Measurements from ENCODE around the gene IDE. TPM values are rescaled to one million over a fixed set of nuclear protein-coding genes. Genes with fewer than 3 reads are reported as not detected.
A peak's percentile ranks its signal among the peaks of the same experiment; 100 is the strongest.
"Not testable (repeated sequence)": the region's sequence is repeated elsewhere in the genome, so short reads cannot be mapped to it uniquely, and the experiment has no call there.

IDE gene
- polyA plus RNA-seq, 3 donors from 2014 or later = 8.3 to 18.2 (median 14.1) TPM

- Mint-ChIP-seq H3K27ac (no peak overlapping the region), H3K4me3 (no peak overlapping the region), H3K9me3 (no peaks in the 10 kb centered on the region), H3K36me3 (peaks cover 24 to 49% (median 32%) of the 10 kb centered on the region in 3 donors), H3K27me3 (ENCODE audit: low read depth in 3 of 3) (peaks cover 0 to 1% (median 0%) of the 10 kb centered on the region in 3 donors), H3K4me1 (no peaks in the 10 kb centered on the region)
- no peak for DNase-seq
These were observed 123.0 kb downstream of the IDE start for GRCh38 chr10:92450896-92451295.

- Mint-ChIP-seq H3K4me1 (no peaks in the 10 kb centered on the region), H3K4me3 (no peak overlapping the region), H3K36me3 (no peaks in the 10 kb centered on the region), H3K27ac (no peak overlapping the region), H3K27me3 (ENCODE audit: low read depth in 3 of 3) (no peaks in the 10 kb centered on the region), H3K9me3 (no peaks in the 10 kb centered on the region)
- no peak for DNase-seq
These were observed 133.3 kb downstream of the IDE start for GRCh38 chr10:92440578-92440977.

GRCh38 chr10:92438220-92438619, 135.7 kb downstream of the IDE start:
- Mint-ChIP-seq H3K27ac (no peak overlapping the region), H3K9me3 (no peaks in the 10 kb centered on the region), H3K36me3 (no peaks in the 10 kb centered on the region), H3K4me1 (no peaks in the 10 kb centered on the region), H3K4me3 (no peak overlapping the region), H3K27me3 (ENCODE audit: low read depth in 3 of 3) (no peaks in the 10 kb centered on the region)
- DNase-seq = no peak

DNA sequence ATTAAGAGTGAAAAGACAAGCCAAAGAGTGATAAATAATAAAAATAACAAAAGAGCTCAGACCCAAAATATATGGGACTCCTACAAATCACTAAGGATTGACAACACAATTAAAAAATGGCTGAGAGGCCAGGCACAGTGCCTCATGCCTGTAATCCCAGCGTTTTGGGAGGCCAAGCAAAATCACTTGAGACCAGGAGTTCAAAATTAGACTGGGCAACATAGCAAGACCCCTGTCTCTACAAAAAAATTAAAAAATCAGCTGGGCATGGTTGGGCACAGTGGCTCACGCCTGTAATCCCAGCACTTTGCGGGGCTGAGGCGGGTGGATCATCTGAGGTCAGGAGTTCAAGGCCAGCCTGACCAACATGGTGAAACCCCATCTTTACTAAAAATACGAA, 137.3 kb downstream of the IDE start:
- DNase-seq = no peak
- Mint-ChIP-seq H3K27ac (no peak overlapping the region), H3K9me3 (no peaks in the 10 kb centered on the region), H3K4me3 (no peak overlapping the region), H3K27me3 (ENCODE audit: low read depth in 3 of 3) (peaks cover 0 to 3% (median 0%) of the 10 kb centered on the region in 3 donors), H3K36me3 (no peaks in the 10 kb centered on the region), H3K4me1 (no peaks in the 10 kb centered on the region)

DNA sequence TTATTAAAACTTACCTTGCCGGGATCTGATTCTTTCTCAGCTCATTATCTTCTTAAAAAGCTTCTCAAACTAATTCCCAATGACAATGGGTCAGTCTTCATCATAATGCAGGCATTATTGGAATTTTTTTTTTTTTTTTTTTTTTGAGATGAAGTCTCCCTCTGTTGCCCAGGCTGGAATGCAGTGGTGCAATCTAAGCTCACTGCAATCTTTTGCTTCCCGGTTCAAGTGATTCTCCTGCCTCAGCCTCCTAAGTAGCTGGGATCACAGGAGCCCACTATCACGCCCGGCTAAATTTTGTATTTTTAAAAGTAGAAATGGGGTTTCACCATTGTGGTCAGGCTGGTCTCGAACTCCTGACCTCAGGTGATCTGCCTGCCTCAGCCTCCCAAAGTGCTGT, 137.8 kb downstream of the IDE start:
- DNase-seq; H3K27ac Mint-ChIP-seq; H3K4me3 Mint-ChIP-seq; H3K4me1 Mint-ChIP-seq; H3K9me3 Mint-ChIP-seq; H3K36me3 Mint-ChIP-seq; H3K27me3 Mint-ChIP-seq (ENCODE audit: low read depth in 3 of 3): not testable (repeated sequence)

- Mint-ChIP-seq H3K4me1 (no peaks in the 10 kb centered on the region), H3K27me3 (ENCODE audit: low read depth in 3 of 3) (peaks cover 0 to 3% (median 0%) of the 10 kb centered on the region in 3 donors), H3K36me3 (no peaks in the 10 kb centered on the region)
These were observed 139.5 kb downstream of the IDE start for GRCh38 chr10:92434385-92434784.

DNA sequence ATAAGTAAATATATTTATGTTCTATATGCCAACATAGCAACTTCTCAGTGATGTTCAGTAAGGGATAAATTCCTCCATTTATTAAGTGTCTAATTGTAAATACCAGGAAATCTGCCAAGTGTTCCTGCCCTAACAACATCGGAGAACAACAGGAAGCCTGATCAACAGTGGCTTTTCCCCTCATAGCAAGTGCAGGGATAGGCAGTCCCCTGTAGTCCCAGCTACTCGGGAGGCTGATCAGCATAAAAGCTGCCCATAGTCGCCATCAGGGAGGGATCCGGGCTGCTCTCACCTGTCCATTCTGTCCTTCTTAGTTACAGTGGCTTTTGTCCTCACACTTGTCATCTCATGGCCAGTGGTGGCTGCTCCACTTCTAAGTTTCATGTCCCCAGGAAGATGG, 141.3 kb downstream of the IDE start:
- no peaks in the 10 kb centered on the region for H3K9me3 Mint-ChIP-seq
- peaks cover 0 to 3% (median 0%) of the 10 kb centered on the region in 3 donors for H3K27me3 Mint-ChIP-seq (ENCODE audit: low read depth in 3 of 3)
- no peaks in the 10 kb centered on the region for H3K36me3 Mint-ChIP-seq
- no peaks in the 10 kb centered on the region for H3K4me1 Mint-ChIP-seq
- no peak overlapping the region for H3K27ac Mint-ChIP-seq
- no peak for DNase-seq
- H3K4me3 Mint-ChIP-seq = no peak overlapping the region

More at GRCh38 chr10:92434385-92434784, 139.5 kb downstream of the IDE start:
- Mint-ChIP-seq H3K27ac (no peak overlapping the region), H3K4me3 (no peak overlapping the region), H3K9me3 (no peaks in the 10 kb centered on the region)
- DNase-seq = no peak

- no peak for DNase-seq
- Mint-ChIP-seq H3K4me1 (no peaks in the 10 kb centered on the region), H3K27me3 (ENCODE audit: low read depth in 3 of 3) (peaks cover 0 to 3% (median 0%) of the 10 kb centered on the region in 3 donors), H3K4me3 (no peak overlapping the region), H3K36me3 (no peaks in the 10 kb centered on the region), H3K9me3 (no peaks in the 10 kb centered on the region), H3K27ac (no peak overlapping the region)
These were observed 143.8 kb downstream of the IDE start for GRCh38 chr10:92430103-92430502.

DNA sequence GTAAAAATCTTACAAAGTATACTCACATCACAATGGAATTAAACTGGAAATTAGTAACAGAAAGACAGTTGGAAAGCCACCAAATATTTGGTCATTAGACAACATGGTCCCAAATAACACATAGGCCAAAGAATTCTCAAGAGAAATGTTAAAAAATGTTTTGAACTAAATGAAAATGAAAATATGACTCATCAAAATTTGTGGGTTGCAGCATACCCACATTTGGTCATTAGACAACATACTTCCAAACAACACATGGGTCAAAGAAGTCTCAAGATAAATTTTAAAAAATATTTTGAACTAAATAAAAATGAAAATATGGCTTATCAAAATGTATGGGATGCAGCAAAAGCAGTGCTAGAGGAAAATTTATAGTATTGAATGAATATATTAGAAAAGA, 152.3 kb downstream of the IDE start:
- peaks cover 2 to 7% (median 4%) of the 10 kb centered on the region in 3 donors for H3K27me3 Mint-ChIP-seq (ENCODE audit: low read depth in 3 of 3)
- peaks cover 0 to 8% of the 10 kb centered on the region in 2 donors for H3K4me1 Mint-ChIP-seq
- H3K4me3 Mint-ChIP-seq = peak overlapping the region in 1 of 5 donors; percentile 20
- H3K9me3 Mint-ChIP-seq = peaks cover 0 to 2% (median 0%) of the 10 kb centered on the region in 6 donors
- DNase-seq = no peak
- H3K27ac Mint-ChIP-seq = no peak overlapping the region
- H3K36me3 Mint-ChIP-seq = no peaks in the 10 kb centered on the region

DNA sequence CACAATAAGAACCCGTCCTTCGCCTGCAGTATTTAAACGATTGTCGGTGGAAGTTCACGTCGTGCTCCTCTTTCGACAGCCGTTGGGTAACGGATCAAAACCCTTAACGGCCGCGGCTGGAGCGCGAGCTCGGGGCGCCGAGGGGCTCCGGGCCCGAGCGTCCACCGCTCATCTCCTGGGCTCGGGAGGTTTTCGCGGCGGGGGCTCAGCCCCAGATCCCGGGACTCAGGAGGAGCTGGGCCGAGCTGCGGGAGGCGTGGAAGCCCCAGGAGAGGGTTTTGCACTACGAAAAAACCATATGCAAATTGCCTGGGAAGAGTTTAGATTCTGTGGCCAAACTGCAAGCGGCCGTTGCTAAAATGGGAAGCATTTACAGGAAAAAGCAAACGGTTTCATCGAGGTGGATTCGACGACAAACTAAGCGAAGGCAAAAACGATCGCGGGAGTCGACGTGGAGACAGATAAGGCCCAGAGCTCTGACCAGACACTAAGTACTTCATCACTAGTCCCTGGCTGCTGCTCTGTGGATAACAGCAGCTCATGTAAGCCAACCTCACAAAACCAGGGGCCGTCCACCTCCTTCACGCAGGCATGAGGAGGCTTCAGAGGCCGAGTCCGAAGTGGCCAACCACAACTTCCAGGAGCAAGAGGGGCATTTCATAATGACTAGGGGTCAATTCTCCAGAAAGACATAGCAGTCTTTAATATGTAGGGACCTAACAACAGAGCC, 153.2 kb downstream of the IDE start:
- peaks cover 0 to 3% (median under 1%) of the 10 kb centered on the region in 6 donors for H3K9me3 Mint-ChIP-seq
- peaks cover 4 to 8% (median 7%) of the 10 kb centered on the region in 3 donors for H3K27me3 Mint-ChIP-seq (ENCODE audit: low read depth in 3 of 3)
- H3K27ac Mint-ChIP-seq = no peak overlapping the region
- H3K36me3 Mint-ChIP-seq = peaks cover 0 to 3% (median 0%) of the 10 kb centered on the region in 3 donors
- DNase-seq = no peak
- peak overlapping the region in 2 of 5 donors; percentile 7 to 62 for H3K4me3 Mint-ChIP-seq
- peaks cover 0 to 8% of the 10 kb centered on the region in 2 donors for H3K4me1 Mint-ChIP-seq

GRCh38 chr10:92419740-92420545, 153.9 kb downstream of the IDE start:
- Mint-ChIP-seq H3K36me3 (peaks cover 0 to 3% (median 0%) of the 10 kb centered on the region in 3 donors), H3K4me3 (peak overlapping the region in 1 of 5 donors; percentile 62), H3K9me3 (peaks cover 0 to 3% (median under 1%) of the 10 kb centered on the region in 6 donors), H3K4me1 (peaks cover 0 to 8% of the 10 kb centered on the region in 2 donors), H3K27ac (no peak overlapping the region), H3K27me3 (ENCODE audit: low read depth in 3 of 3) (peaks cover 4 to 8% (median 7%) of the 10 kb centered on the region in 3 donors)
- no peak for DNase-seq

DNA sequence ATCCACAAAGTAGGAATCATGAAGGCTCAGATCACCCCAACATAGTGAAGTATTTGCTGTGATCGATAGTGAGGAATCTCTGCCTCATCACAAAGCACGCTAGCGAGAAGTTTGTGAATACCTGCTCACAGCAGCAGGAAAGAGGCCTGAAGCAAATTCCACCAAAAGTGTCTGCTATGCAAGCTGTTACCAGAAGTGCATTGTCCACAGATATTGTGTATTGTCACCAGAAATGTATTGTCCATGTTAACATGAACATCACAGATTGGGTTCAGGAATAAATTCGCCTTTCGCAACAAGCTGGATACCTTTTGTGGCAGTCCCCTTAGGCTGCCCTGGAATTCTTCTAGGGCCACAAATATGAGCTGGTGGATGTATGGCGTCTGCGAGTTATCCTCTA, 155.0 kb downstream of the IDE start:
- H3K4me3 Mint-ChIP-seq = no peak overlapping the region
- H3K9me3 Mint-ChIP-seq = peaks cover 0 to 3% (median under 1%) of the 10 kb centered on the region in 6 donors
- H3K27me3 Mint-ChIP-seq (ENCODE audit: low read depth in 3 of 3) = peaks cover 4 to 11% (median 8%) of the 10 kb centered on the region in 3 donors
- H3K4me1 Mint-ChIP-seq = peaks cover 0 to 8% of the 10 kb centered on the region in 2 donors
- DNase-seq = no peak
- peaks cover 0 to 3% (median 0%) of the 10 kb centered on the region in 3 donors for H3K36me3 Mint-ChIP-seq
- H3K27ac Mint-ChIP-seq = no peak overlapping the region

- Mint-ChIP-seq H3K9me3 (peaks cover 0 to 3% (median under 1%) of the 10 kb centered on the region in 6 donors), H3K36me3 (peaks cover 0 to 3% (median 0%) of the 10 kb centered on the region in 3 donors), H3K27ac (no peak overlapping the region), H3K4me3 (no peak overlapping the region), H3K4me1 (peaks cover 0 to 8% of the 10 kb centered on the region in 2 donors), H3K27me3 (ENCODE audit: low read depth in 3 of 3) (peaks cover 4 to 11% (median 8%) of the 10 kb centered on the region in 3 donors)
- no peak for DNase-seq
These were observed 155.7 kb downstream of the IDE start for GRCh38 chr10:92418221-92418620.

DNA sequence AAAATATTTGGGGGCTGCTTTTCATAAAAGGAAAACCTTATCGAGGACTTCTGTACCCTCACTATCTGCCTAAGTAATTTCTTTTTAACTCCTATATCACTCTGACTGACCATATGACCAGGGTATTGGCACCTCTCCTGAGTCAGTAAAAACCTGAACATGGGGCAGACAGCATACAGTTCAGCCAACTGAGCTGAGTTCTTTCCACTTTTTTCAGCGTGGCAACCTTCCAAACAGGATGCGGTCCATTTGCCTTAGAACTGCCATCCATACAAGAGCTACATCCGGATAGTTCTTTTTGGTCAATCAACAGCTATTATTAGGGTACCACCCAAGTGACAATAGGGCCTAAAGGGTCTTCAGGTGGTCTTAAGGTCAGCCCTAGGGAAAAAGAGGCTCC, 160.4 kb downstream of the IDE start:
- DNase-seq = no peak
- peaks cover 0 to 3% (median 0%) of the 10 kb centered on the region in 3 donors for H3K36me3 Mint-ChIP-seq
- peaks cover 0 to 12% (median 6%) of the 10 kb centered on the region in 3 donors for H3K27me3 Mint-ChIP-seq (ENCODE audit: low read depth in 3 of 3)
- H3K4me3 Mint-ChIP-seq = no peak overlapping the region
- peaks cover 0 to 3% (median 0%) of the 10 kb centered on the region in 6 donors for H3K9me3 Mint-ChIP-seq
- H3K27ac Mint-ChIP-seq = no peak overlapping the region
- H3K4me1 Mint-ChIP-seq = no peaks in the 10 kb centered on the region
